ENCODE data around the gene ST14.

DNA sequence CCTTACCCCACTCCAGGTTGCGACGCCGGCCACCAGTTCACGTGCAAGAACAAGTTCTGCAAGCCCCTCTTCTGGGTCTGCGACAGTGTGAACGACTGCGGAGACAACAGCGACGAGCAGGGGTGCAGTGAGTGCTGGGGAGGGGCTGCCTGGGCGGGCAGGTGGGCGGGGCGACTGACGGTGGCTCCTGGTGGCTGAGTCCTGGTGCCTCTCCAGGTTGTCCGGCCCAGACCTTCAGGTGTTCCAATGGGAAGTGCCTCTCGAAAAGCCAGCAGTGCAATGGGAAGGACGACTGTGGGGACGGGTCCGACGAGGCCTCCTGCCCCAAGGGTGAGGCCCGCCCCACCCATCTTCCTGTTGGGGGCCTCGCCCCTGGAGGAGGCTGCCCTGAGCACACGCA, 38.7 kb downstream of the ST14 start:
- TF ChIP-seq, protein P1, sequence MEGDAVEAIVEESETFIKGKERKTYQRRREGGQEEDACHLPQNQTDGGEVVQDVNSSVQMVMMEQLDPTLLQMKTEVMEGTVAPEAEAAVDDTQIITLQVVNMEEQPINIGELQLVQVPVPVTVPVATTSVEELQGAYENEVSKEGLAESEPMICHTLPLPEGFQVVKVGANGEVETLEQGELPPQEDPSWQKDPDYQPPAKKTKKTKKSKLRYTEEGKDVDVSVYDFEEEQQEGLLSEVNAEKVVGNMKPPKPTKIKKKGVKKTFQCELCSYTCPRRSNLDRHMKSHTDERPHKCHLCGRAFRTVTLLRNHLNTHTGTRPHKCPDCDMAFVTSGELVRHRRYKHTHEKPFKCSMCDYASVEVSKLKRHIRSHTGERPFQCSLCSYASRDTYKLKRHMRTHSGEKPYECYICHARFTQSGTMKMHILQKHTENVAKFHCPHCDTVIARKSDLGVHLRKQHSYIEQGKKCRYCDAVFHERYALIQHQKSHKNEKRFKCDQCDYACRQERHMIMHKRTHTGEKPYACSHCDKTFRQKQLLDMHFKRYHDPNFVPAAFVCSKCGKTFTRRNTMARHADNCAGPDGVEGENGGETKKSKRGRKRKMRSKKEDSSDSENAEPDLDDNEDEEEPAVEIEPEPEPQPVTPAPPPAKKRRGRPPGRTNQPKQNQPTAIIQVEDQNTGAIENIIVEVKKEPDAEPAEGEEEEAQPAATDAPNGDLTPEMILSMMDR (conservative IDR thresholded peaks at IDR 0.05), result no peak
- no peak for TF ChIP-seq ZFX (IDR thresholded peaks at IDR 0.05)
